CD4-positive, alpha-beta T cell treated with Interleukin-15 for 1 hour (primary cell): ENCODE results near the gene DBF4B.
"Not testable (repeated sequence)": the region's sequence is repeated elsewhere in the genome, so short reads cannot be mapped to it uniquely, and the experiment has no call there.

Experiments
- DNase-seq: peaks from one replicate; pipeline ENCODE4 v3.0.0-alpha.2; 2020

Gene DBF4B

GRCh38 chr17:44734272-44734671, 25.8 kb downstream of the DBF4B start:
- no peak for DNase-seq

- DNase-seq = no peak
These were observed 28.2 kb downstream of the DBF4B start for GRCh38 chr17:44736551-44737240.

GRCh38 chr17:44738214-44738906, 29.9 kb downstream of the DBF4B start:
- DNase-seq = no peak

GRCh38 chr17:44741316-44741715, 32.9 kb downstream of the DBF4B start:
- DNase-seq = no peak

GRCh38 chr17:44745301-44745700, 36.8 kb downstream of the DBF4B start:
- no peak for DNase-seq

GRCh38 chr17:44745738-44746137, 37.3 kb downstream of the DBF4B start:
- not testable (repeated sequence) for DNase-seq

GRCh38 chr17:44747566-44747965, 39.1 kb downstream of the DBF4B start:
- DNase-seq = no peak

GRCh38 chr17:44749076-44749979, 40.9 kb downstream of the DBF4B start:
- DNase-seq = no peak

GRCh38 chr17:44749980-44750318, 41.5 kb downstream of the DBF4B start:
- no peak for DNase-seq

- no peak for DNase-seq
These were observed 42.9 kb downstream of the DBF4B start for GRCh38 chr17:44751331-44751730.

GRCh38 chr17:44751806-44752205, 43.3 kb downstream of the DBF4B start:
- no peak for DNase-seq

- DNase-seq = no peak
These were observed 44.7 kb downstream of the DBF4B start for GRCh38 chr17:44752953-44753861.

GRCh38 chr17:44754276-44754675, 45.8 kb downstream of the DBF4B start:
- DNase-seq = no peak

- not testable (repeated sequence) for DNase-seq
These were observed 46.7 kb downstream of the DBF4B start for GRCh38 chr17:44755180-44755579.

- no peak for DNase-seq
These were observed 48.8 kb downstream of the DBF4B start for GRCh38 chr17:44757045-44757917.

- DNase-seq = no peak
These were observed 49.5 kb downstream of the DBF4B start for GRCh38 chr17:44757918-44758413.

- no peak for DNase-seq
These were observed 50.1 kb downstream of the DBF4B start, which contains the start of gene ADAM11 for GRCh38 chr17:44758414-44759085. Gene ADAM11, plus strand, starts transcription at chr17:44758988. Its CDS starts 212 bp downstream, at chr17:44759200.

GRCh38 chr17:44759086-44759915, 50.8 kb downstream of the DBF4B start:
- DNase-seq = no peak

GRCh38 chr17:44759916-44760243, 51.4 kb downstream of the DBF4B start:
- DNase-seq = no peak
